GM10266 (cell line): Measurements from ENCODE around the gene GIPC1.
"Not testable (repeated sequence)": the region's sequence is repeated elsewhere in the genome, so short reads cannot be mapped to it uniquely, and the experiment has no call there.

ENCODE experiments used
- DNase-seq: peaks from one replicate; pipeline ENCODE4 v3.0.0; 2012; ENCODE audit errors: extremely low spot score
- TF ChIP-seq, protein P1 (sequence below): IDR thresholded peaks from 2 replicates; pipeline ENCODE4 v1.5.1; 2012; ENCODE audit warnings: mild to moderate bottlenecking, low read depth; ENCODE audit not compliant: control insufficient read depth, insufficient read depth; ENCODE audit errors: missing control alignments

Gene GIPC1

DNA sequence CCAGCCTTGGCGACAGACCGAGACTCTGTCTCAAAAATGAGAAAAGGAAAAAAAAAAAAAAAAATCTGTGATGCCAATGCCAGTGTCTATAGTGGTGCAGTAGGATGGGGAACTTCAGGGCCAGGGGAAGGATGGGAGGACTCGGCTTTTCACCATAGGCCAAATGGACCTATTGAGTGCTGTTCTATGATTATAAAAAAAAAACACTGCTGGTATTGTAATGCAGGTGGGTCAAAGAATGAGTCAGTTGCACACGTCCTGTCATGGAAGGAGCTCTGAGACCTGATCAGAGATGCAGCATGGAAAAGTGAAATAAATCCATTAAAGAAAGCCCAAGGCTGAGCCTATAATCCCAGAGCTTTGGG lies 15.3 kb upstream of the GIPC1 start:
- DNase-seq = no peak
- TF ChIP-seq, protein P1, sequence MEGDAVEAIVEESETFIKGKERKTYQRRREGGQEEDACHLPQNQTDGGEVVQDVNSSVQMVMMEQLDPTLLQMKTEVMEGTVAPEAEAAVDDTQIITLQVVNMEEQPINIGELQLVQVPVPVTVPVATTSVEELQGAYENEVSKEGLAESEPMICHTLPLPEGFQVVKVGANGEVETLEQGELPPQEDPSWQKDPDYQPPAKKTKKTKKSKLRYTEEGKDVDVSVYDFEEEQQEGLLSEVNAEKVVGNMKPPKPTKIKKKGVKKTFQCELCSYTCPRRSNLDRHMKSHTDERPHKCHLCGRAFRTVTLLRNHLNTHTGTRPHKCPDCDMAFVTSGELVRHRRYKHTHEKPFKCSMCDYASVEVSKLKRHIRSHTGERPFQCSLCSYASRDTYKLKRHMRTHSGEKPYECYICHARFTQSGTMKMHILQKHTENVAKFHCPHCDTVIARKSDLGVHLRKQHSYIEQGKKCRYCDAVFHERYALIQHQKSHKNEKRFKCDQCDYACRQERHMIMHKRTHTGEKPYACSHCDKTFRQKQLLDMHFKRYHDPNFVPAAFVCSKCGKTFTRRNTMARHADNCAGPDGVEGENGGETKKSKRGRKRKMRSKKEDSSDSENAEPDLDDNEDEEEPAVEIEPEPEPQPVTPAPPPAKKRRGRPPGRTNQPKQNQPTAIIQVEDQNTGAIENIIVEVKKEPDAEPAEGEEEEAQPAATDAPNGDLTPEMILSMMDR = no peak

DNA sequence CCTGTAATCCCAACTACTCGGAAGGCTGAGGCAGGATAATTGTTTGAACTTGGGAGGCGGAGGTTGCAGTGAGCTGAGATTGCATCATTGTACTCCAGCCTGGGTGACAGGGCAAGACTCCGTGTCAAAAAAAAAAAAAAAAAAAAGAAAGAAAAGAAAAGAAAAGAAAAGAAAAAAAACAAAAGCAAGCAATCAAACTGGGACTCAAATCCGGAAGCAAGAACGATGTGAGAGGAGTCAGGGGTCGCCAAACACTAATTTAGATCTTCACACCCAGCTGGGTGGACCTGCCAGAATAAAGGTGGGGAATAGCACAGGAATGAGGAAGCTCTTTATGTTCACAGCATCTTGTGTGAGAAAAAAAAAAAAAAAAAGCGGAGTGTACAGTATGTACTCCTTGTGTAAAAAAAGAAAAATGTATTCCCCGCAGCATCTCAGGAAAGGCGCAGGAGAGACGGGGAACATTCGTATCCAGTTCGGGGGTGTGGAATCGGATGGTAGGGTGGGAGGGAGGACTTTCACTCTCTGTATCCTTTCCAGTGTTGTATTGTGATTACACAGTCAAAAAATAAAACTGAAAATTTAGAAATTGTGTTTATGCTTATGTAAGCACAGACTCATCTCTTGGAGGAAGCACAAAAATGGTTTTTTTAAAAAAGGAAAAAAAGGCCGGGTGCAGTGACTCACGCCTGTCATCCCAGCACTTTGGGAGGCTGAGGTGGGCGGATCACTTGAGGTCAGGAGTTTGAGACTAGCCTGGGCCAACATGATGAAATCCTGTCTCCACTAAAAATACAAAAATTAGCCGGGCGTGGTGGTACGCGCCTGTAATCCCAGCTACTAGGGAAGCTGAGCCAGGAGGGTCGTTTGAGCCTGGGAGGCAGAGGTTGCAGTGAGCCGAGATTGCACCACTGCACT lies 14.6 kb upstream of the GIPC1 start:
- TF ChIP-seq, protein P1 = no peak
- DNase-seq = no peak

DNA sequence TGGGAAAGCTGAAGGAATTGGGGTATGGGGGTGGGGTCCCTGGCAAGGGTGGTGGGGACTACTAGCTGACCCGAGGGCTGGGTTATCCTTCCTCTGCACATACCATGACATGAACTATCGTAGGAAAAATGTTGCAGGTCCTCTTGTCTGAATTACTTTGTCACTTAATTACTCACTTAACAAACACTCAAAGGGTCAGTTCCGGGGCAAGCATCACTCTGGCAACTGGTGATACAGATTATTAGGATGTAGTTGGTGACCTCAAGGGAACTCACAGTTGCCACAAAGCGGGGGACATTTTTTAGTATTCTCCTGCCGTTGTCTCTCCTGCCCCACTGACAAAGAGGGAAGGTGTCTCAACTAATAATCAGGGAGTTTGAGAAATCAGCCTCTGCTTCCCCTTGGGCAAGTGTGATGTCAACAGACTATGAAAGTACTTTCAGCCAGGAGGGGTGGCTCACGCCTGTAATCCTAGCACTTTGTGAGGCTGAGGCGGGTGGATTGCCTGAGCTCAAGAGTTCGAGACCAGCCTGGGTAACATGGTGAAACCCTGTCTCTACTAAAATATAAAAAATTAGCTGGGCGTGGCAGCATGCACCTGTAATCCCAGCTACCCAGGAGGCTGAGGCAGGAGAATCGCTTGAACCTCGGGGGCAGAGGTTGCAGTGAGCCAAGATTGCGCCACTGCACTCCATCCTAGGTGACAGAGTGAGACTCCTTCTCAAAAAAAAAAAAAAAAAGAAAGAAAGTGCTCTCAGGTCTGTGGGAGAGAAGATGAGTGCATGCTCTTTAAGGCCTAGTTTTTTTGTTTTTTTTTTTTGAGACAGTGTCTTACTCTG lies 12.0 kb upstream of the GIPC1 start:
- TF ChIP-seq, protein P1 = no peak
- no peak for DNase-seq

DNA sequence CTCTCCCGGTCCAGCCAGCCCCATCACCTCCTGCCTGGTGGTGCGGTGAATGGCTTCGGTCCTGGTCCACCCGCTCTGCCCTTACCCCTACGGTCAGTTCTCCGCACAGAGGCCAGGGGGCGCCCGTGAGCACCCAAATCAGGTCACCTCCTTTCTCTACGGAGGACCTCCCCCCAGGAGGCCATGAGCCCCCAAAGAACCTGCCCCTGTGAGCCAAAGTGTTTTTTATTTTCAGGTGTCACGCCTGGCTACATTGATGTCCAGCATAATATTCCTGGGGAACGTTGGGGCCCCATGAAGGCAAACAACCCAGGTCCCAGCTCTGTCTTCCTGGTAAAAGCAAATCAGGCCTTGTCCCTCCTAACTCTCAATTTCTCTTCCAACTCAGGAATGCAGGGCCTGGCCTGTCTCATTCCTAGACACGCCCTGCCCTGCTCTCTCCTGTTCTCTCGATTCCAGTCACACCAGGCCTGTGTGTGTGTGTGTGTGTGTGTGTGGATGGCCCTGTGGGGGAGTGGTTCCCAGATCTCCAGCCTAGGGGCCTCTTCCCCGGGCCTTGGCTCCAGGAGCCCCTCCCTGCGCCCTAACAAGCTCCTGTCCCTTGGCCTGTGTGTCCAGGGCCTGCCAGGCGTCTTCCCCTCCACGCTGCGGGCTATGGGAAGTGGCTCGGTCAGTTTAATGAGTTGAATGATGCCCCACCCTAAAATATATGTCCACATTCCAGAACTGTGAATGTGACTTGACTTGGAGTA lies 9.7 kb upstream of the GIPC1 start:
- DNase-seq = peak; percentile 83
- TF ChIP-seq, protein P1 = peak; percentile 68

DNA sequence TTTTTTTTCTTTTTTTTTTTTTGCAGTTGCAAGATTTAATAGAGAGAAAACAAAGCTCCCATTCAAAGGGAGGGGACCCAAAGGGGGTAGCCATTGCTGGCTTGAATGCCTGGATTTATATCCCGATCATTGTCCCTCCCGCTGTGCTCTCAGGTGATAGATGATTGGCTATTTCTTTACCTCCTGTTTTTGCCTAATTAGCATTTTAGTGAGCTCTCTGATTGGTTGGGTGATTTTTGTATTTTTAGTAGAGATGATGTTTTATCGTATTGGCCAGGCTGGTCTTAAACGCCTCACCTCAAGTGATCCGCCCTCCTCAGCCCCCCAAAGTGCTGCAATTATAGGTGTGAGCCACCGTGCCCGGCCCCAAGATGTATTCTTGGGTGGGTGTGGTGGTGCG lies 8.6 kb upstream of the GIPC1 start:
- DNase-seq = not testable (repeated sequence)

DNA sequence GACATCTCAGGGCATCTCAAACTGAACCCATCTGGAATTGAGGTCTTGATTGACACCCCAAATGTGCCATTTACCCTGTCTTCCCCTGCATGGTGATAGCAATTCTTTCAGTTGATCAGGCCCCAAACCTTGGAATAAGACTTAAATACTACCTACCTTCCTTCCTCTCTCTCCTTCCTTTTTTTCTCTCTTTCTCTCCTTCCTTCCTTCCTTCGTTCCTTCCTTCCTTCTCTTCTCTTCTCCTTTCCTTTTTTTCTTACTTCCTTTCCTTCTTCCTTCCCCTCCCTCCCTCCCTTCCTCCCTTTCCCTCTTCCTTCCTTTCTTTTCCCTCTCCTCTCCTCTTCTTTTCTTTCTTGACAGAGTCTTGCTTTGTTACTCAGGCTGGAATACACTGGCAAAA lies 7.4 kb upstream of the GIPC1 start:
- DNase-seq = no peak
- TF ChIP-seq, protein P1 = no peak

DNA sequence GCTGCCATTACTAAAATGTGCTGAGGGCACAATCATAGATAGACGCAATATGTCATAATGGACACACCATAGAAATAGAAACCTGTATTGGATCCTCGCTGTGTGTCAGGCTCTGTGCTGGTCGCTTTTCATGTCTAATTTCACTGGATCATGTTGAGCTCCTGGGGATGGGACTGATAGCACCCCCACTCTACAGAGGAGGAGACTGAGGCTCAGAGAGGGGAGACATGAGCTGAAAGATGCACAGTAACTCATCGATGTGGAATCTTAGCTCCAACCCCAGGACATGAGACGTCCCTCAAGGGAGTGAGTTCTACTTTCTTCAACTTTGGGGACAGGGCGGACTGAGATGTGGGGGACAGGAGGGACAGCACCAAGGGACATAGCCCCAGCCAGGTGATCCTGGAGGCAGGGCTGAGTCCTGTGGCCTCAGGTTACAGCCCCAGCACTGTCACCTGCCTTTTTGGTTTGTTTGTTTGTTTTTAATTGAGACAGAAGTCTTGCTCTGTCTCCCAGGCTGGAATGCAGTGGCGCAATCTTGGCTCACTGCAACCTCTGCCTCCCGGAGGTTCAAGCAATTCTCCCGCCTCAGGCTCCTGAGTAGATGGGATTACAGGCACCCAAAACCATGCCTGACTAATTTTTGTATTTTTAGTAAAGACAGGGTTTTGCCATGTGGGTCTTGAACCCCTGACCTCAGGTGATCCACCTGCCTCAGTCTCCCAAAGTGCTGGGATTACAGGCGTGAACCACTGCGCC lies 6.6 kb upstream of the GIPC1 start:
- DNase-seq = no peak
- TF ChIP-seq, protein P1 = no peak
